Osteoblast (primary cell): ENCODE data around the gene AP1S3. TPM values are rescaled to one million over a fixed set of nuclear protein-coding genes. Genes with fewer than 3 reads are reported as not detected.
A peak's percentile ranks its signal among the peaks of the same experiment; 100 is the strongest.

Experiments
- DNase-seq: peaks from one replicate; pipeline ENCODE4 v3.0.0; 2011; ENCODE audit warnings: low spot score, mixed read lengths; ENCODE audit not compliant: insufficient read length; ENCODE audit errors: missing footprints
- H2AFZ ChIP-seq: 2 replicates; pipeline ENCODE4 v1.6.0; 2011; ENCODE audit warnings: mild to moderate bottlenecking, low read length
- H3K27ac ChIP-seq: 2 replicates; pipeline ENCODE4 v1.5.1; 2011; ENCODE audit warnings: mild to moderate bottlenecking, low read depth, low read length, moderate library complexity
- H3K27me3 ChIP-seq: 2 replicates; pipeline ENCODE4 v1.6.0; 2012; ENCODE audit warnings: mild to moderate bottlenecking, control low read depth, inconsistent platforms, low read length, moderate library complexity; ENCODE audit not compliant: insufficient read depth
- H3K36me3 ChIP-seq: 2 replicates; pipeline ENCODE4 v1.5.1; 2011; ENCODE audit warnings: mild to moderate bottlenecking, low read length, control low read depth, moderate library complexity; ENCODE audit not compliant: insufficient read depth
- H3K4me1 ChIP-seq: 2 replicates; pipeline ENCODE4 v1.5.1; 2011; ENCODE audit warnings: mild to moderate bottlenecking, low read length, control low read depth, moderate library complexity; ENCODE audit not compliant: insufficient read depth
- H3K4me2 ChIP-seq: 2 replicates; pipeline ENCODE4 v1.6.0; 2011; ENCODE audit warnings: mild to moderate bottlenecking, low read length; ENCODE audit not compliant: insufficient read depth
- H3K4me3 ChIP-seq: fragments of 200-600 bp; sonication (generic); 3 replicates; pipeline ENCODE4 v1.5.1; 2012; ENCODE audit warnings: mild to moderate bottlenecking, low read length, inconsistent platforms; ENCODE audit not compliant: insufficient read depth
- H3K79me2 ChIP-seq: 2 replicates; pipeline ENCODE4 v1.6.0; 2012; ENCODE audit warnings: mild to moderate bottlenecking, low read length, control low read depth, inconsistent platforms; ENCODE audit not compliant: insufficient read depth
- H3K9me3 ChIP-seq: 2 replicates; pipeline ENCODE4 v1.5.1; 2011; ENCODE audit warnings: low read depth, low read length, control low read depth
- H4K20me1 ChIP-seq: 2 replicates; pipeline ENCODE4 v1.6.0; 2012; ENCODE audit warnings: mild to moderate bottlenecking, low read length, control low read depth; ENCODE audit not compliant: insufficient read depth
- CTCF ChIP-seq: IDR thresholded peaks from 2 replicates; pipeline ENCODE4 v1.5.1; 2011; ENCODE audit warnings: mild to moderate bottlenecking, low read depth, low read length, moderate library complexity; ENCODE audit errors: extremely low read depth
- total RNA-seq: library from RNA; depleted of rRNA; stranded (reverse); fragments of >200 nt; gene quantifications from 2 replicates; pipeline ENCODE4 v1.2.3, GENCODE V29; 2012

The AP1S3 gene
- total RNA-seq, 1 donor = 2.2 TPM

GRCh38 chr2:223746611-223747010 lies 90.8 kb downstream of the AP1S3 start:
- Histone ChIP-seq H2AFZ (no peak overlapping the region), H3K36me3 (no peaks in the 10 kb centered on the region), H3K4me1 (peaks cover 12% of the 10 kb centered on the region), H3K4me2 (no peak overlapping the region), H4K20me1 (no peaks in the 10 kb centered on the region), H3K4me3 (no peak overlapping the region), H3K27ac (no peak overlapping the region), H3K79me2 (no peaks in the 10 kb centered on the region), H3K9me3 (no peaks in the 10 kb centered on the region), H3K27me3 (no peaks in the 10 kb centered on the region)
- no peak for TF ChIP-seq CTCF
- DNase-seq = no peak

GRCh38 chr2:223744580-223744979 lies 92.8 kb downstream of the AP1S3 start:
- Histone ChIP-seq H3K4me2 (no peak overlapping the region), H3K27me3 (no peaks in the 10 kb centered on the region), H3K9me3 (no peaks in the 10 kb centered on the region), H3K79me2 (no peaks in the 10 kb centered on the region), H2AFZ (no peak overlapping the region), H3K4me3 (no peak overlapping the region), H4K20me1 (no peaks in the 10 kb centered on the region), H3K36me3 (no peaks in the 10 kb centered on the region), H3K27ac (no peak overlapping the region), H3K4me1 (peaks cover 6% of the 10 kb centered on the region)
- no peak for DNase-seq
- TF ChIP-seq CTCF = no peak

- H3K4me2 ChIP-seq = no peak overlapping the region
- no peaks in the 10 kb centered on the region for H3K36me3 ChIP-seq
- H3K27ac ChIP-seq = no peak overlapping the region
- DNase-seq = no peak
- H4K20me1 ChIP-seq = no peaks in the 10 kb centered on the region
- no peaks in the 10 kb centered on the region for H3K9me3 ChIP-seq
- no peak for TF ChIP-seq CTCF
- no peak overlapping the region for H3K4me3 ChIP-seq
- H3K4me1 ChIP-seq = peaks cover 22% of the 10 kb centered on the region
- H3K79me2 ChIP-seq = no peaks in the 10 kb centered on the region
- no peak overlapping the region for H2AFZ ChIP-seq
- H3K27me3 ChIP-seq = no peaks in the 10 kb centered on the region
These were observed 96.7 kb downstream of the AP1S3 start for GRCh38 chr2:223740679-223741078.

- peaks cover 24% of the 10 kb centered on the region for H3K4me1 ChIP-seq
- no peaks in the 10 kb centered on the region for H3K79me2 ChIP-seq
- H4K20me1 ChIP-seq = no peaks in the 10 kb centered on the region
- no peak for TF ChIP-seq CTCF
- peak overlapping the region; percentile 93 for H3K27ac ChIP-seq
- H3K9me3 ChIP-seq = no peaks in the 10 kb centered on the region
- H3K36me3 ChIP-seq = no peaks in the 10 kb centered on the region
- no peak overlapping the region for H2AFZ ChIP-seq
- DNase-seq = no peak
- H3K27me3 ChIP-seq = no peaks in the 10 kb centered on the region
- H3K4me2 ChIP-seq = no peak overlapping the region
- H3K4me3 ChIP-seq = no peak overlapping the region
These were observed 100.2 kb downstream of the AP1S3 start for GRCh38 chr2:223737207-223737606.
